Adrenal gland (tissue), 5 donors: ENCODE data around the gene SRM.

ENCODE experiments used
- CTCF ChIP-seq, 6 experiments: fragments of 450-650 bp in 4 of 6; fragments of 200-600 bp in 2 of 6; sonication (generic) in 1 of 6; IDR thresholded peaks; 1 replicate in 5 of 6; 2 replicates in 1 of 6; pipeline versions ENCODE4 v1.5.1 to v1.8.0; 2016 to 2021; ENCODE audit warnings: antibody characterized with exemption in 6 of 6, mild to moderate bottlenecking in 2 of 6, moderate library complexity in 1 of 6
- POLR2A ChIP-seq, 2 donors: fragments of 450-650 bp; IDR thresholded peaks; one replicate each; pipeline ENCODE4 v1.6.1; 2017; ENCODE audit warnings: antibody characterized with exemption in 2 of 2, mild to moderate bottlenecking in 2 of 2, moderate library complexity in 1 of 2
- donor health status: DM: no; HTN: no; CAD: no.

- TF ChIP-seq CTCF (IDR thresholded peaks at IDR 0.05), result no peak
- peak in 1 of 2 donors; percentile 42 for TF ChIP-seq POLR2A (IDR thresholded peaks at IDR 0.05)
These were observed 39.7 kb upstream of the SRM start, which contains the start of gene EXOSC10 for GRCh38 chr1:11099310-11100148.
